ENCODE measurements around the gene GRIN2B.

GRIN2B gene

DNA sequence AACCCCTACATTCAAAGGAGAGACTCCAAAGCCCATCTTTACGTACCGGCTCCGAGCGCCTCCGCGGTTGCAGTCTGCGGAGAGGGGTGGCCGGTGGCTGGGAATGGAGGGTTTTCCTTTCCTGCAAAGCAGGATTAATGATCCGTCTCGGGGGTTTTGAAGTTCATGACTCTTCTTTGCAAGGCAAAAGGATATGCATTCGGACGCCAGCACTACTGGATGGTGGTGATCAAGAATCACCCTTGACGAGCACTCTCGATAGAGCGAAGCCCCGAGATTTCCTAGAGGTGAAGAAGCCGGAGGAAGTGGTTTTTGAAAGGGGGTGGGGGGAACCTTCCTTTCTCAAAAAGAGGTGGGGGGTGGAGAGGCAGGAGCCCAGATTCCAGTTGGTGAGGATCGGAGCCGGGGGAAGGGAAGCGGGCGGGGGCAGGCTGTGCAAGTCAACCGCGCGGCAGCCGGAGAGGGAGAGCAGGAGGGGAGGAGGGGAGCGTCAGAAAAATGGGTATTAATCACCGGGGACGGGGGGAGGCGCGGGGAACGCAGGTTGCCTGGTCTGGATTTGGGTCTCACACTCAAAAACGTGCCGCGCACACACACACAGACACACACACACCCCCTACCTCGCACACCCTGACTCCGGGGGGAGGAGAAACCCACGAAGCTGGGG lies at the start of gene GRIN2B:
Gene GRIN2B (minus strand): TSS at position 307 of the 667 bp plus-strand sequence. CDS start 115,394 bp downstream, outside the sequence.
- peak; percentile 33 for DNase-seq

DNA sequence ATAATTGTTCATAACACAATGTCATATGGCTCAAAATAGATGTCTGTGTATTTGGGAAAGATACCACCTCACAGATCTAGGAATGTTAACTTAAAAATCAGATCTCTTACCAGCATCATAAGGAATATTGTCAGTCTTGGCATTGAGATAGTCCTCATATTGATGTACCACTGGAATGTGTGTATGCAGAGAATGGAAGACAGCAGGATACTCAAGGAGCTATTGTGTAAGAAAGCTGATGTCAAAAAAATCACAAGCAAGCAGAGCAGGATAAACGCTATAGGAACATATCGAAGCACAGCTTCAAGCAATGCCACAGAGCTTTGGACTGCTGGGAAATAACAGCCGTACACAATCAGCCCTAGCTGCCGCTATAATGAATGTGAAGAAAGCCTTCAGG lies 45.1 kb upstream of the GRIN2B start:
- no peak for DNase-seq

DNA sequence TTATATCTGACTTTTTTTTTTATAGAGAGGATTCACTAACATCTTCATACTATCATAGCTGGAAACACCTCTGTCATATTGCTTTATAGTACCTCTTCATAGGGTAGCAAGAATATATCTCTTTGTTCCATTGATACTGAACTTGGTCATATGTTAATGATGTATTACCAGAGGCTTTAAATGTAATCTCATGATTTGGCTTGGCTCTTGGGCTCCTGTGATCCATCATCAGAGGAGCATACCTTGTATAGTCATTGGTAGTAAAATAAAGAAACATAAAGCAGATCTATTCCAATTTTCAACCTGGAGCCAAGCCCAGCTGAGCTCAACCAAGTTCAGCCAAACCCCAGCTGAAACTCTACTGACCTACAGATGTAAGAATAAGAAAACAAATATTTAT lies 43.2 kb upstream of the GRIN2B start:
- DNase-seq = no peak

DNA sequence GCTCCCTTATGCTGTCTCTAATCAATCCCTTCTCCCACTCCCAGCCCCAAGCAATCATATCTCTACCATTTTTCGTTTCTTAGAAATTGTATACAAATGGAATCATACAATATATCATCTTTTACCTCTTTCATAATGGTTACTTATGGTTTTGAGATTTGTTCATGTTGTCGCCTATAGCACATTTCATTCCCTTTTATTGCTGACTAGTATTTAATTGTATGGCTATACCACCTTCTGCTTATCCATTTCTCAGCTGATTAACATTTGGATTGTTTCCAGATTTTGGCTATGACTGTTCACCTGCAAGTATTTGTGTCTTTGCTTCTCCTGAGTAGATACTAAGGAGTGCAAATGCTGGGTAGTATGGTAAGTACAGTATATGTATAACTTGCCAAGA lies 36.7 kb upstream of the GRIN2B start:
- no peak for DNase-seq

DNA sequence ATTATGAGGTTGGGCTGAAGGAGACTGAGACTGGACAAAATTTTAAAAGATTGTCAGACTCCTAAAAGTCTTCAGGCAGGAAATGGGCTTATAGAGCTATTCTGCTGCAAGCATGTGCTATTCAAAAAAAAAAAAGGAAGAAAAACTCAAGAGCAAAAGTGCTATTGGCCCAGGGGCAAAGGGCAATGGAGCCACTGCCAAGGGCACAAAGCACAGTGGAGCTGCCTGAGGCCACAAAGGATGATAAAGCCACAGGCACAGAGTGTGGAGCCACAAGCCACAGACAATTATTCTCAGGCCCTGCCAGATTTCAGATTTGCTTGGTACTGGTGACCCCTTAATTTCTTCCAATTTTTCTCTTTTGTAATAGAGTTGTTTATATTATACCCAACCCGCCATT lies 29.6 kb upstream of the GRIN2B start:
- DNase-seq = no peak

DNA sequence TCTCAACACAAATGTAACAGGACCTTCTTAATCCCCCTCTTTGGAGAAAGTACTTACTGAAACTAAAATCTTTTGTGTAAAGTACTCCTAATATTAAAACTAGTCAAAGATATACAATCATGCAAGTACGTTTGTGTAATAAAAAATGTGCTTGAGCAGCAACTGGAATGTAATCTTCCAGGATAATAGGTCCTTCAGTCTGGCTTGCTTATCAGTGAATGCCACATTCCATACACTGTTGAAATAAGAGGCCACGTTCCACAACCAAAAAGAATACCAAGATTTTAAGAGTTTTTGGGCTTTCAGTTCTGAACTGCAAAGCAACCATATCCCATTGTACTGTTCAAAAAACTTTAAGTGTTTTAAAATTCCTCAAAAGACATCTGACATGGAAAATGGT lies 26.2 kb upstream of the GRIN2B start:
- no peak for DNase-seq

DNA sequence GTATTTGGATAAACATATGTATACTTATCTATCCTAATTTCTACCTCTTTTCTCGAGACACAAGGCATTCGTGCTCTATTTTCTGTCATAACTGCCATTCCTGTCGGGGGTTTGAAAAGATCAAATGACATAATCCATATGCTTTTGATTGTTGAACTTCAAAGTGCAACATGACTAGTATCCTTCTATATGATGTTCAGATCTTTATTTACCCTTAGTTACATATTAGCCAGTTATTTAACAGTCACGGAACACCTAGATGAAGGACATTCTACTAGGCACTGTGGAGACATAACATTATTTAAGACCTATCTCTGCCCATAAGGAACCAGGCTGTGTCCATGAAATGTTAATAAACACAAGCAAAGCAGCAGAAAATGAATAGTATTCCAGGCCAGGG lies 11.2 kb upstream of the GRIN2B start:
- DNase-seq = no peak

DNA sequence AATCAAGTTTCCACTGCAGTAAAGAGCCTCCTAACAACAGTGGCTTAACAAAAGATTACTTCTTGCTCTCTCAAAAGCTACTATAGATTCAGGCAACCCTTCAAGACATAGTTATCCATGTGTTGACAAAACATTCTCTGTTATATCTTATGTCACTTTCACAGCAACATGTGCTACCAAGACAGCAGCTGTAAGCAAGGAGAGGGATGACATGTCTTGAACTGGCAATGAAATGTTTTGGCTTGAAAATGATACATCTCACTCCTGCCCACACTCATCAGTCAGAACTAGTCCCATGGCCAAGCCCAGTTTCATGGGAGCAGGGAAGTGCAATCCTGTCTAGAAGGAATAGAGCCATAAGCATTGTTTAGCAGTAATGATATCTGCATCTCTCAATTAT lies 10.7 kb upstream of the GRIN2B start:
- no peak for DNase-seq

DNA sequence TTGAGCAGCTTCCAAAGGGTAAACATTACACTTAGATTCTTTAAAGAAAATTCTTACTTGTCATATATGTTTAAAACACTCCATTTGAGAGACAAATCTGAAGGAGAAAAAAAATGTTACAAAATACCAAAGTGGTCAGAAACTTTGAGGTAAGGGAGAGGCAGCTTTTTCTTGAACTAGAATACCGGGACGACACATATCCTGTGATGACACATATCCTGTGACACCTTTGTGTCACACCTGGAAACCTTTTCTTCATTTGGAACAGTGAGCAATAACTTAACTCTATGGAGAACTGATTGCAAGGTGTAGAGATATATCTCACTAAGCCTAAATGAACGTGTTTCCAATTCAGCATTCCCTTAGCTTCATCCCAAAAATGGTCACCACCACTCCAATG lies 4.6 kb upstream of the GRIN2B start:
- DNase-seq = no peak

DNA sequence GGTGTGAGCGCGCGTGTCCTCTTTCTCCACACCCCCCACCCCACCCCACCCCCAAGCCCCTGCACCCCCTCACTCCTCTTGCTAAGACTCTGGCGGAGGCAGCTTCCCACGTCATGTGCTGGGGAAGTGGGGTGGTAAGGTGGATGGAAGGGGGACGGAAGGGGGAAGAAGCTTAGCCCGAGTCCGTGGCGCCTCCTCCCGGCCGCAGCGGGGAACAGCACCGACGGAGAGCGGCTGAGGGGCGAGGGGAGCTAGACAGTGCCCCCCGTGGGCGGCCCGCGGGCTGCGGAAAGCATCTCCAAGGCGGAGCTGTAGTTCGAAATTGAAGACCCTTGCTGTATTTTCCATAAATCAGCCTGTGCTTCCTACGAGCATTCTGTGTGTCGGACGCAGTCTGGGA lies 588 bp upstream of the GRIN2B start:
- peak; percentile 11 for DNase-seq

DNA sequence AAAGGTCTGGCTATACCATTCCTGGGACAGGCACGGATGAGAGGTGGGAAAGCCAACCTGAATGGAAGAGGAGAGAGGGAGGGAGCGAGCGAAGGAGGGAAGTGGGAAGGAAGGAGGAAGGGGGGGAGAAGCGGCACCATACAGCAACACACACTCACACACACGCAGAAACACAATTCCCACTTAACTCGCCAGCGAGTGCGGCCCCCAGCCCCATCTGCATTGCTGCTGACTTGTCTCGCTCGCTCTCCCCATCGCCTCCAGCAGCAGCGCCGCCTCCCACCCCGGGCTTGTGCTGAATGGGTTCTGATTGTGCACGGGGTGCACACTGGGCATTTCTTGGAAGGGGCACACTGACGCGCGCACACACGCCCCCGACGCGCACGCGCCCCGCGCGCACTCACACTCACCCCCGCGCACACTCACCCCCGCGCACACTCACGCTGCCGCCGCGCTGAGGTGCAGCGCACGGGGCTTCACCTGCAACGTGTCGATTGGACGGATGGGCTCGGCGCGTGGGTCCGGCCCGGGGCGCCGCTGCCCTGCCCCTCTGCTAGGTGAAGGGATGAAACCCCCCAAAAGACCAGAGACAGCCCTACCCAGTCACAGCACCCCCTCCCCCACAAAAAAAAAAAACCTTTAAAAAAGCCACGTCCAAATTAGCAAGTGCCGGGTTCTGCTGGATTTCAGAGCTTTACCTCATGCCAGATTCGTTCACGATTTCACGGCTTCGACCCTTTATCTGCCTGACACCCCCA lies 685 bp downstream of the GRIN2B start:
- DNase-seq = peak; percentile 16

DNA sequence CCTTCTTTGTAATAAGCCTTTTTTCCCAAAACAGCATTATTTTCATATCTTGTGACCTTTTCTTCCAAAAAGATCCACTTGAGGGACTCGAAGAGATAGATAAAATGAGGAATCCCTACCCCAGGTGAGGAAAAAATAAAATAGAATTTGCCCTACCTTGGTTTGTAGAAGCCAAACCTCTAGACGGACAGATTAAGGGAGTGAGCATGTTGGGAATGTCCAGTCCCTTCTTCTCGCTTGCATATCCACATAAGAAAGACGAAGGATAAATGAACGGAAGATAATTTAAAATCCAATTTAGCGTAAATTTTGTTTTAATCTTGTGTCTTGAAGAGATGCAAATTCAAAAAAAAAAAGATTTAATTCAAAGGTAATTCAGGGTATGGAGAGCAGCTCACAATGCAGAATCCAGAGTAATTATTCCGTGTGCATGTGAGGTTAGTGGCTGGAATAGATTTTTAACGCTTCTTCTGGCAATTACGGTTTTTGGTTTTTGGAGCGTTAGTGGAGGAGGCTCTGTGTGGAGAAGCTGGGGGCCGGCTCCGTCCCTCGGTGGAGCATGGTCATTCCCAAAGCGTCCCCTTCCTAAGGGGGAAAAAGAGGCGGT lies 1.5 kb downstream of the GRIN2B start:
- DNase-seq = no peak

DNA sequence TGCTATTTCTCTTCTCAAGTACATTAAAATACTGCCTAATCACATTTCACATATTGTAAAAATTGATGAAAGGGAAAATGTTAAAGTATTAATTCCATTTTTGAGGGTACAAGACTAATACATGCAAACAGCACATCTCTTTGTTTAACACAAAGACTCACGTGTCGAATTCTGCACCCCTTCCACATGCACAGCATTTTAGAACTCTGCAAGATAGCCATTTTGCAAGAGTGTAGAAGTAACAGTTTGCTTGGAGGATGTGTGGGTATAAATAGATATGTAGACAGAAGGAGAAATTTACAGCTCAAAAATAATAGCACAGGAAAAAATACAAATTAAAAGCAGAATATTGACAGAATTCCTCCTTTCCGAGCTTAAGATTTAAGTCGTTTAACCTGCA lies 2.5 kb downstream of the GRIN2B start:
- no peak for DNase-seq

DNA sequence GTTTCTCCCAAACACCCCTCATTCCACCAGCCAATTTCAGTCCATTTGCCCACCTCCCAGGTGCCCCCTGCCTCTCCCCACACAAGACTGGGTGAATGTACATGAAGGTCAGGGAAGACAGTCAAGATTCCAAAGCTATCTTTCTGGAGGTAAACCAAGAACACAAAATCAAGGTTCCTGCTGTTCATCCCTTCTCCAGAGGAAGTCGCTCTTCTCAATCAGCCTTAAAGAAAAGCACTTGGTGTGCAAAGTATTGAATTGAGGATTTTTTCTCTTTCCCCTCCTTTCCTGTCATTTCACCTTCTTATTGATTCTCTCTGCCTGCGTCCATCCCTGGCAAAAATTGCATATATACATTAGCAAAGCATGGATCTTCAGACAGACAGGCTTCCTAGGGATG lies 4.5 kb downstream of the GRIN2B start:
- DNase-seq = no peak

DNA sequence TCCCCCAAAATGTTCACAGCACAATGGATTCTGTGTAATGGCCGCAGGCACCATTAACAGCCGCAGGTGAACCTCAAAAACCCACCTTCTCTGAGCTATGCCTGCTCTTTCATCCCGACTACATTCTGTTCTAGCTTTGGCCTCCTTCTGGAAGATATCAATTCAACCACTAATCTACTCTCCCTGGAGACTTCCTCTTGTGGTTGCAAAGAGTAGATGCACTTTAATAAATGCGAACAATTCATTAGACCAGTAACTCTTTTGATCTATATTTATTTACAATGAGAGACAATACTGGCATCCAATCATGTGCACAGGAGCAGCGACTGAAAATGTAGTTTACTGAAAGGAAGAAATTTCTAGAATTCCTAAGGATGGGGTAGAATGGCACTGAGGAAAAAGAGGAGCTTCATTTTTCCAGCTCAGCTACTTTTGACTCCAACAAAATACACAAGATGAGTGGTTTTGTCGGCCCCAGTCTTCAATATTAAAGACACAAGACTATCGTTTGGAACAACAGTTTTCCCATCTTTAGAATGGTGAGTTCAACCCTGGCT lies 5.3 kb downstream of the GRIN2B start:
- DNase-seq = no peak

DNA sequence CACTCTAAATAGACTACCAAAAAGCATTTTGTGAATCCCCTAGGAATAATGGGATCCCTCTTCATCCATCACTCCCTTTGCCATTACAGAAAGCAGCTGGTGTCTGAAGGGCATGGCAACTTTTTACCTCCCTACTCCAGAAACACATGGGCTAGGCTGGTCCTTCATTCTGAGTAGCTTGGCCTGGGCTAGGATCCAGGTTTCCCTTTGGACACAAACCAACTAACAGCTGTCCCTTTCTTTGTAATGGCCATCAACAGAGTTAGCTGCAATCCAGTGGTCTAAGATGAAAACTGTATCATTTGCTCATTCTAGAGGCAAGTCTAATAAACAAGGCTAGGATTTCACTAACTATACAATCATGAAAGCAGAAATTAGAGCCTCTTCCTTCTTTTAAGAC lies 7.4 kb downstream of the GRIN2B start:
- DNase-seq = no peak

DNA sequence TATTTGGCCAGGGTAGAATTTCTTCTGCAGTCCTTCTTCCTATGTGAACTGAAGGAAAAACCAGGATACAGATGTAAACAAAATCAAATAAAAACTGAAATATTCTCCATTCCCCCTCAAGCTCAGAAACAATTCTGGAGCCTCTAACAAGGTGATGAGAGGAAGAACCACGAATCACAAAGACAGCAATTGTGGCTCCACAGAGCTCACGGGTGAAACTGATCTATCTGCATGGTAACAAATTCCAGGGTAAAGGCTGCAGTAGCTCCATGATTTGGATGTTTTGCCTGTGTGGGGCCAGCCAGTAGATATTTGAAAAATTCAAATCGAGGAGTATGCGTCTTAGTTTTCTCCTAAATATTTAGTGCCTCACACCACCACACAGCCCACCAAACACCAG lies 10.6 kb downstream of the GRIN2B start:
- DNase-seq = no peak

DNA sequence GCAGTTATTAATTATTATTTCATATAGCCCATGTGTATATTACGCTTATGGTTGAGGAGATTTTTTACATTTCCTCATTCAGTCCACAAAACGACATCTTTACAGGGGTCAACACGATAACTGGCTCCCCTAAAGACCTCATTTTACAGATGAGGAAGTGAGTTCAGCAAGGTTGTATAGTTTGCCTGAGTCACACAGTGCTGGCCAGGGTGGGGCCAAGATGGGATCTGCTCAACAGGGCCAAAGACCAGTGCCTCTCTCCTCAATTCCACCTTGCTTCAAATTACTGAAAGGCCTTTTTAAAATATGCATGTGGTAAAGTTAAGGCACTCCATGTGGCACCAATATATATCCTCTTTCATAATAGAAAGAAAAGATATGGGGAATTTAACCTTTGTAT lies 13.1 kb downstream of the GRIN2B start:
- DNase-seq = no peak

DNA sequence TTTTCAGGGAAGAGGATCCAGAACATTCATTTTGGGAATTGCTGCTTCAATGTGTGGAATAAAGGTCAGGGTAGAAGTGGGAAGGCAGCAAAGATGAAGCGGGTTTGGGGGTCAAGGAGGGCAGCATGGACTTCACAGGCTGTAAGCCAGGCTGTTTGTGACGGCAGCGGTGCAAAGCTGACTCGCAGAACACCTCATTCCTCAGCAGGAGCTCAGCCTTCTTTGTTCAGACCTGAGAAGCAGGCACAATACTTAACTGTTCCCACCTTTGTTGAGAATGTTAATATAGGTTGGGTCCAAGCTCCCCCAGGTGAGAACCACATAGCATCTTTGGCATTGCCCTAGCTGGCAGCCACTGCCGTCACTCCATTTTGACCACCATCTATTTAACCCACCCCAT lies 16.7 kb downstream of the GRIN2B start:
- no peak for DNase-seq

DNA sequence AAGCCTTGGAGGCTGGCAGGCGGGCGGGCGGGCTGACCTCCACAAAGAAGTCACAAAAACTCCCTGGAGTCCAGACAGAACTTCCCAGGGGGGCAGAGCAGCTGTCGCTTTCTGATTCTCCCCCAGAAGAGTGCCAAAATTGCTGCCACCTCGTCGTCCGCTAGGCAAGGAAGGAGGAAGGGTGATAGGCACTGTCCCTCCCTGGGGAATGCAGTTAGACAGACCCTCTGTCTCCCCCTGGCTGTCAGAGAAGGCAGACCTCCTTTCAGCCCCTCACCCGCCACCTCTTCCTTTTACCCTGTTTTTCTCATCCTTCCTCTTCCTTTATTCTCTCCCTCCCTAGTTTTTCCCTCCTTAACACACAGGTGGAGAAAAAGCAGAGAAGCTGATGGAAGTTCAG lies 18.7 kb downstream of the GRIN2B start:
- DNase-seq = peak; percentile 29

DNA sequence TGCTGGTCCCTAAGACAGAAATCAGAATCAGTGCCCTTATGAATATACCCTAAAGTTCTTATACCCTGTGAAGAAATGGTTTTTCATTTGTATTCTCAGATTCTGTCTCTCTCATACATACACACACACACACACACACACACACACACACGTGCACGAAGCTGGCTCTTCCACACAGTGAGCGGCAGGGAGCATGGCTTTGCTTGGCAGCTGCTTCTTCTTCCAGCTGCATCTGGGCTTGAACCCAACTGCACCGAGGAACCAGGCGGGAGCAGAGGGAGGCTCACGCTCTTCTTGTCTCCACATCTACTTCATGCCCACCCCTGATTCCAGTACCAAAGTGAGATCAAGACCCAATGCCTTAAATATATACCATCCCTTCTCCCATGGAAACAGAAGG lies 19.4 kb downstream of the GRIN2B start:
- no peak for DNase-seq

DNA sequence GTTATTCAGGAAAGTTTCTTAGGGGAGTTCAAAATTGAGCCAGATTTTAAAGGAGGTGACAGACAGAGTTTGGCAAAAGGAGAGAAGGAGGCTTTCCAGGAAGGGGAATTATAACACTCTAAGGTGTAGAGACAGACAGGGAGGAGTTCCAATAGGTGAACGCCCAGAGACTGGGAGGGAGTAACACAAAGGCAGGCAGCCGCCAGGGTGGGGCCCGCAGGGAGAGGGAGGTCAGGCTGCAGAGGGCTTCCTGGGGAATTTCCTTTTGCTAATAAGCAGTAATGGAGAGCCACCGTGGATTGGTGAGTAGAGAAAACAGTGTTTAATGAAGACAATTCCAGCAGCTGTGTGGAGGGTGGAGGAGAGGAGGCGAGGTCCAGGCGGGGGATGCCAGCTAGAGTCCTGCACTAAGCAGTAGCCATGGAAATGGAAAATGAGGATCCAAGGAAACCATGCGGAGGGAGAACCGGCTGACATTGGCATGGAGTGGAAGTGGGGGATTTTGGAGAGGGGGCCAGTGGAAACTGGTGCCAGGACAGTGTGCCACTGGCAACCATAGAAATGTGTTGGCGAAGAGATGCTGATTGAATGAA lies 22.2 kb downstream of the GRIN2B start:
- peak; percentile 55 for DNase-seq

DNA sequence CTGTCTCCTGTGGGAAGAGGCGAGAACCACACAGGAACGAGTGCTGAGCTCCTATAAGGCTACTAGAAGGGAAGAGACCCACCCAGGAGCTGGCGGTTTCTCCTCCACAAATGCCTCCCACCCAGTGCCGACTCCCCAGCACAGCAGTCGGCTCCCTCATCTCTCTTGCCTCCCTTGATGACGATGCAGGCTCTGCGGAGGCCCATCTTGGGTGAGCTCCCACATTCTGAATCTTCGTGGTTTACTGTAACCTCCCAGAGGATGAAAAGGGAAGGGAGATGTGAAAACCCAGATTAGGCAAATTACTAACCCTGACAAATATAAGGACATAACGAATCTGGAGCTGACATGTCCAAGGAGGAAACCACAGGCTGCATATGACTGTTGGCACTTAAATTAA lies 23.8 kb downstream of the GRIN2B start:
- DNase-seq = no peak

Measured in NCI-H146 (cell line).